ENCODE data around the gene LFNG.
A peak's percentile ranks its signal among the peaks of the same experiment; 100 is the strongest.
"Not testable (repeated sequence)": the region's sequence is repeated elsewhere in the genome, so short reads cannot be mapped to it uniquely, and the experiment has no call there.

Gene LFNG

GRCh38 chr7:2553831-2554581, 34.4 kb downstream of the LFNG start:
- DNase-seq, result no peak

DNA sequence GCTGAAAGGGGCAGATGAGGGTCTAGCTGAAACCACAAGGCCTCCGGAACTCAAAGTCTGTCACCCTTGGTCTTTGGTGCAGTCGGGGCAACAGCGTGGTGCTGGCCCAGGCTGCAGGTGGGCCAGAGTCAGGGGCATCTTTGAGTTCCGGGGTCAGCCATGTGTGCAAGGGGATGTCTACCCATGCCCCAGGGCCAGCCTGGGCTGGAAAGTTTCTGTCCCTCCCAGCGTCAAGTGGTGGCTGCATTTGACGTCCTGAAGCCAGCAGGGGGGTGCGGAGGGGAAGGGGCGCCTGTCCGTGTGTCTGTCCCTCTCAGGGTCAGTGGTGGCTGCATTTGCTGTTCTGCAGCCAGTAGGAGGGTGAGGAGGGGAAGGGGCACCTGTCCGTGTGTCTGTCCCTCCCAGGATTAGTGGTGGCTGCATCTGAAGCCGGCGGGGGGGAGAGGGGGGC, 35.1 kb downstream of the LFNG start:
- no peak for DNase-seq

DNA sequence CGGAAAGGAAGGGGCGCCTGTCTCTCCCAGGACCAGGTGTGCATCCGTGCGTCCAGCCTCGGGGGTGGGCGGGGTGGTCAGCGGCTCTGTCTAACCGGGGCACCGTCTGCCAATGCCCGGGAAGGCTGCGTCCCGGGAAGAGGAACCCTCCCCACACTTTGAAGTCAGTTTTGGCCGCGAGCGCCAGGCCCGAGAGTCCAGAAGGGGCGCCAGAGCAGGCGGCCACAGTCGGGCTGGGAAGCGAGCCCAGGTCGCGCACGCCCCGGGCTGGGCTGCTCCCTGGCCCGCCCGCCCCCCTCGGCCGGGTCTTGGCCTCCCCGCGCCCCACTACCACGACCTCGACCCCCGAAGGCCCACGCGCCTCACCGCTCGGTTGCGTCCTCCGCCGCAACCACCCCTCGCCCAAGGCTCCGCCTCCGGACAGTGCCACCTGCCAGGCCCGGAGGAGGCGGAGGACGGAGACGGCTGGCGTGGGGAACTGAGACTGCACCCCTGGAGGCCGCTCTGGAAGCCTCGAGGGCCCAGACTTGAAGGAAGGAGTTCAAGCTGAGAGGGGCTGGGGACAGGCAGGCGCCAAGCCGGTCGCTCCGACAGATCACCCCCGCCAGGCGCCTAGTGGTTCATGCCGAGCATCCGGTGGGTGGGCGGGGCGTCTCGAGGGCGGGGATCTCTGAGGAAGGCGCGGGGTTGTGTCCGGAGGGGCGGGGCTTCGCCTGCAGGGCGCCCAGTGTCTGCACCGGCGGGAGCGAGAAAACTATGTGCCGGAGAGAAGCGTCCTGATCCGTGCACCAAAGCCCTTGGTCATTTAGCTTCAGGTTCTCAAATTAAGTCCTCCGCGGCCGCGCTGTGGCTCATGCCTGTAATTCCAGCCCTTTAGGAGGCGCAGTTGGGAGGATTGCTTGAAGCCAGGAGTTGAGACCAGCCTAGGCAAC, 35.8 kb downstream of the LFNG start, which contains the start of gene BRAT1:
Gene BRAT1, minus strand, starts transcription at position 404 of the 932 bp plus-strand sequence. CDS start 1,093 bp downstream, outside the sequence.
- DNase-seq, result peak; percentile 94

DNA sequence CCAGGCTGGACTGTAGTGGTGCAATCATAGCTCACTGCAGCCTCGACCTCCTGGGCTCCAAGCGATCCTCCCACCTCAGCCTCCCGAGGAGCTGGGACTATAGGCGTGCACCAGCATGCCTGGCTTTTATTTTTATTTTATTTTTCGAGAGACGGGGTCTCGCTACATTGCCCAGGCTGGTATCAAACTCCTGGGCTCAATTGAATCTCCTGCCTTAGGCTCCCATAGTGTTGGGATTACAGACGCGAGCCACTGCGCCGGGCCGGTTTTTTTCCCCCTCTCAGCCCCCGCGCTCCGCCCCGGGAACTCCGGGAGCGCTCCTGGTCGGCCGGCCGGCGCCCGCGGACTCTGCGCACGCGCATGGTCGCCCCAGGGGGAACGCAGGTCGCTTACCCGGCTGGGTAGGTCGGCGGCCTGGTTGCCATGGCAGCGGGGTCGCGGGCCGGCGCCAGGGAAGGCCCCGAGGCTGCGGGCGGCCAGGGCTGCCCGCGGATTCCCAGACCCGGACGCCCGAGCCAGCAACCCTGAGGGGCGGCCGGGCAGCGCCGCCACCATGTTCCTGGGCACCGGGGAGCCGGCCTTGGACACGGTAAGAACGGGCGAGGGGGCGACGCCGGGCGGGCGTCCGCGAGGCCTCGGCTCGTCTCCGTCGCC, 39.2 kb downstream of the LFNG start, which contains the start of gene IQCE:
Gene IQCE, plus strand, starts transcription at position 351 of the 654 bp plus-strand sequence. Its CDS starts 203 bp downstream, at position 554.
- DNase-seq, result peak; percentile 92

DNA sequence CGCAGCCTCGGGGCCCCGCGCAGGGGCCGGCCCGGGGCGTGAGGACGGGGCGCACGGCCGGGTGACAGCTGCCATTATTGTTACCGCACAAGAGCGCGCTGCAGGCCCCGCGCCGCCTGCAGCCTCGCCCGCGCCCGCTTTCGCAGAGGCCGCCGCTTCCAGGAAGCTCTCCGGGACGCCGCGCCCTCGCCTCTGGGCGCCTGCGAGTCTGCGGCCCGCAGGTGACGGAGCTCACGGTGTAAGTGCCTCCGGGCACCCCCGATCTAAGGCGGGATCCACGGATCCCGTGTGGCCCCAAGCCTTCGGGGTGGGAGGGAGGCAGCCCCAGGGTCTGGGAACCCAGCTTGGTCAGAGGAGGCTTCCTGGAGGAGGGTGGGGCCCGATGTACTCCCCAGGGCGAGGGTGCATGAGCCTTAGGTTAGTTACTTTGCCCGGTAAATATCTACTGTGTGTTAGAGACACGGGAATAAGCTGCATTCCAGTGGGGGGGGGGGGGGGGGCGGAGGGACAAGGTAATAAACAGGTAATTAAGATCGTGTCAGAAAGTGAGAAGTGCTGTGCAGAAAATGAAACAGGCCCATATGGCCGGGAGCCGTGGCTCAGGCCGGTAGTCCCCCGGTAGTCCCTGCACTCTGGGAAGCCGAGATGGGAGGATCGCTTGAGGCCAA, 39.8 kb downstream of the LFNG start:
- DNase-seq, result no peak

GRCh38 chr7:2563955-2564354, 44.4 kb downstream of the LFNG start:
- not testable (repeated sequence) for DNase-seq

DNA sequence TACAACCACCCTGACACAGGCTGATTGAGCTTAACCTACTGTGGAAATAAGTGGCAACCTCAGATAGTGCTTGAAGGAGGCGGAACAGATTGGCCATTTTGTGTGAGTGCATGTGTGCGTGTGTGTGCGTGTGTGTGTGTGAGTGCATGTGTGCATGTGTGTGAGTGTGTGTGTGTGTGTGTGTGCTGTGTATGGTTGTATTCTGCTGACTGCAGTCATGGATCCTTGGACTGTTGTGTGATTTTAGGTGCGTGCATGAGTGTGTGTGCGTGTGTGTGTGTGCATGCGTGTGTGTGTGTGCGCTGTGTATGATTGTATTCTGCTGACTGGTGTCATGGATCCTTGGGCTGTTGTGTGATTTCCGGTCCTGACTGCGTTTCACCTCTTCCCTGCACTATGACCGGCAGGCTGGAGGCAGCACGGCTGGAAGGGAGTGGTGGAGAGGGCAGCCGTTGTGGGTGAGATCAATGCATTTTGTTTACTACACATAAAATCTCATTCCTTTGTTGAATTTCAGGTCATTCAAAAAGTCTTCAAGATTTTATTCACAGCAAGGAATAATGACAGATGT, 45.5 kb downstream of the LFNG start:
- no peak for DNase-seq

DNA sequence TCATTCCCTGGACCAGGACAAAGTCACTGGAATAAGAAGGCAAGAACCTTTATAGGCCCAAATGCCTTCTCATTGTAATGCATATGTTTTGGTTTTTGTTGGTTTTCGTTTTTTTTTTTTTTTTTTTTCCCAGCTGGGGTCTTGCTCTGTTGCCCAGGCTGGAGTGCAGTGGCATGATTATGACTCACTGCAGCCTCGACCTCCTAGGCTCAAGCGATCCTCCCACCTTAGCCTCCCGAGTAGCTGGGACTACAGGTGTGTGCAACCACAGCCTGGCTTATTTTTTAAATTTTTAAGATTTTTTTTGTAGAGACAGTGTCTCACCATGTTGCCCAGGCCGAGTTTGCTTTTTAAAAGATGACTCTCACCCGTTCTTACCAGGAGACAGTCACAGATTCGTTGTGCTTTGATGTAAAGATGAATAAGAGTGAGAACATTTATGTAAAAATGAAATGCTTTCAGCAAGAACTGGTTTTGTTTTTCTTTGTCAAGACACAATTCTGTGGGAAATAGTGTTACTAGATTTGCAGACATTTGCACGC, 46.8 kb downstream of the LFNG start:
- DNase-seq, result no peak

- peak; percentile 34 for DNase-seq
Measured at GRCh38 chr7:2566890-2567678, 47.5 kb downstream of the LFNG start.

GRCh38 chr7:2567679-2568278, 48.2 kb downstream of the LFNG start:
- no peak for DNase-seq

- DNase-seq, result no peak
Measured at GRCh38 chr7:2568521-2569223, 49.1 kb downstream of the LFNG start.

GRCh38 chr7:2569421-2569820, 49.8 kb downstream of the LFNG start:
- DNase-seq, result no peak

DNA sequence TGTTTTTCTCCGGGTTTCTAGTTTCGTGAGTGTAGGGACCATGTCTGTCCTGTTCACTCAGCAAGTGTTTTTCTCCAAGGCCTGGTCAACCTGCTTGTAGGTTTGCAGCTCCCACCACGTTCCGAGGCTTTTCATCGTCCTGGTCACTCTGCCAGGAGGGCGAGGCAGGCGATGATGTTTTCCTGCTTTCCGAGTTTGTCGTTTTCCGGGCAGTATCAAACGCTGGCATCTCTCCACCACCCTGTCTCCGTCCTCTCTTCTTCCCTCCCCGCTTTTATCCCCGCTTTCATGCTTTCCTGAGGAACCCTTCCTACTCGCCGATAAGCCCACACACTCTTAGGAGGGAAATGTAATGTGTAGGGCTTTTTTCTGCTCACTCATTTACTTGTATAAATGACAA, 50.4 kb downstream of the LFNG start:
- DNase-seq, result no peak

DNA sequence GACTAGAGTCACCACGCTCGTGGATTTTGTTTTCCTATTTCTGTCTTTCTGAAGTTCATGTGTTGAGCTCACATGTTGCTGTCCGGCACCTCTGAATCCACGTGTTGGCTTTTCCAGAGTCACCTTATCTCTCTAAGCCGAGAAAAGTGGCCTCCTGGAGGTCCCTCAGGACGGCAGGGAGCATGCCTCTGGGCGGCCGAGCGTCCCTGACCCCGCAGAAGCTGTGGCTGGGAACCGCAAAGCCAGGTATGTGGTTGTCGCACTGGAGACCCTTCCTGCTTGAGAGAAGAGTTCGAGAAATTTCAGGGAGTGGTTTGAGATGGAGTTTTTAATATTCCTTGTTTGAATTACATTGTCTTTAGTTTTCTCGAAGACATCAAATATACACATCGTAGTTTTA, 51.8 kb downstream of the LFNG start:
- DNase-seq, result no peak

DNA sequence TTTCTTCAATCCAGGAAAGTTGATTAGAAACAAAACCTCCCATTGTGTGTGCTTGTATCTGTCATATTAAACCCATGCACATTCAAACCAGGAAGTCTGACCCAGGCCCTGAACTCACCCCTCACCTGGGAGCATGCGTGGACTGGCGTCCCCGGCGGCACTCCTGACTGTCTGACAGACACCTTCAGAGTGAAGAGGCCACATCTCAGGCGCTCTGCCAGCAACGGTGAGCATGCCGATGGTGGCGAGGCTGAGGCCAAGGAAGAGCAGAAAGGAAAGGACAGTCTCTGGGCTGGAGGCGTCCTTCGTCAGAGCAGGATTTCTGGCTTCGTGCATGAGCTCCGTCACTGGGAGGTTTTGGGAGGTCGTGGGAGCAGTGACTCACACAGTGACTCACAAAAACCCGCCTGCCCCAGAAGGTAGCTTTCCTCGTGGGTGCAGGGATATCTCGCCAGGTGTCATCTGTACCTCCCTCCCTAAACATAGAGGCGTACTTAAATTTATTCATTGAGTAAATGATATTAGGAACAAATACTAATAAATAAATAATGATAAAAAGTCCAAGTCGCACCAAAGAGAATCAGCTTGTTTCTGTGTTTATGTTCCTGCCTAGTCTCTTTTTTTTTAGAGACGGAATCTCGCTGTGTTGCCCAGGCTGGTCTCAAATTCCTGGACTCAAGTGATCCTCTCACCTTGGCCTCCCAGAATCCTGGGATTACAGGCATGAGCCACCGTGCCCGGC, 52.7 kb downstream of the LFNG start:
- DNase-seq, result no peak

- no peak for DNase-seq
Measured at GRCh38 chr7:2573761-2574160, 54.2 kb downstream of the LFNG start.

- DNase-seq, result no peak
Measured at GRCh38 chr7:2575046-2575732, 55.6 kb downstream of the LFNG start.

DNA sequence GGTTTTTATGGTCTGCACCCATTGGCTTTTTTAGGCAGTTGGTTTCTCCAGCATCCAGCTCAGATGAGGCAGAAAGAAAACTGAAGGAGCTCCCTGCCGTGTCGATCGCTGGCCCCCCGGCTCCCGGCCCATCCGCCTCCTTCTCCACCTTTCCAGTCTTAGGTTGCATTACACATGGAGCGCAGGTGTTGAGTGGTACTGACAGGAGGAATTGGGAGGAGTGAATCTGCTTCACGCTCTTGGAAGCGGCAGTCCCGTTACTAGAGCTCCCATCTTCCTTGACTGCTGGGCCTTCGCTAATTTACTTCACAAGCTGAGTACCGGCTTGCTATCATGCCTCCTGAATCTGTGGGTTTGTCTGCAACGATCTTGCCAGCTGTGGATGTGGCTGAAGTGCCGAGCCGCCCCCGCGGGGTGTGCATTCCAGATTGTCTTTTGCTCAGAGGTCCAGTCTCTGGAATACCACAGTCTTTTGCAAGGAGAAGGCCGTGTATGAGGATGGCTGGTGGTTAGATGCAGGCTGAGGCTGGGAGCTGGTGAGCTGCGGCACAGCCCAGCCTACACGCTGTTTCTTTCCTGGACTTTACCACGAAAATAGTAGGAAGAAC, 56.3 kb downstream of the LFNG start:
- no peak for DNase-seq
